K562 (cell line): Measurements from ENCODE around the gene GABPB1. TPM values are rescaled to one million over a fixed set of nuclear protein-coding genes. Genes with fewer than 3 reads are reported as not detected.
A peak's percentile ranks its signal among the peaks of the same experiment; 100 is the strongest.

ENCODE experiments used
- ATAC-seq: fragments of 200-7000 bp; cut with Tn5 transposase; 3 replicates; pipeline ENCODE4 v1.9.1; 2020; ENCODE audit warnings: moderate library complexity
- BruUV-seq: library from RNA; stranded (reverse); fragments of 400-500 nt; replicated peaks from 2 replicates; lab custom pipeline; 2021; lab: Mats Ljungman, UMichigan
- CTCF ChIA-PET: fragments of 300-600 bp; formaldehyde crosslinking; extraction: SDS; loops from one replicate; lab custom pipeline; 2021; ENCODE audit warnings: low intra/inter-chr PET ratio; lab: Yijun Ruan, JAX
- POLR2A ChIA-PET: fragments of 300-600, 350-650 bp; sonication (Branson Sonifier 250); formaldehyde crosslinking; extraction: SDS; loops from one replicate; lab custom pipeline; 2021; ENCODE audit warnings: antibody characterized with exemption, inconsistent platforms; lab: Yijun Ruan, JAX
- DNase-seq, 4 experiments: peaks; one replicate each; pipeline versions ENCODE4 v3.0.0 to v3.0.0-alpha.2; 2011 to 2018; ENCODE audit warnings: low spot score in 3 of 4, mixed read lengths in 3 of 4; ENCODE audit errors: extremely low read depth in 1 of 4
- FAIRE-seq: peaks from 2 replicates; lab custom pipeline; 2011; peaks lifted over from hg19 to GRCh38; lab: Jason Lieb, UNC
- H2AFZ ChIP-seq: 2 replicates; pipeline ENCODE4 v1.6.0; 2011; ENCODE audit warnings: low read depth, low read length, control low read depth, inconsistent platforms
- H3K27ac ChIP-seq: fragments of 200-600 bp; 3 replicates; pipeline ENCODE4 v1.8.0; 2011; ENCODE audit warnings: low read depth, mild to moderate bottlenecking, control low read depth, inconsistent platforms, low read length, moderate library complexity, mixed read lengths; ENCODE audit errors: extremely low read depth
- H3K27me3 ChIP-seq, 2 experiments: fragments of 300-600 bp in 1 of 2; 2 replicates in 1 of 2; 3 replicates in 1 of 2; pipeline versions ENCODE4 v1.6.0 to v1.8.0; 2011; ENCODE audit warnings: inconsistent platforms in 2 of 2, low read length in 2 of 2, mild to moderate bottlenecking in 1 of 2, mixed read lengths in 1 of 2, moderate library complexity in 1 of 2; ENCODE audit not compliant: control insufficient read depth in 2 of 2, insufficient read depth in 2 of 2
- H3K36me3 ChIP-seq: fragments of 300-600 bp; 3 replicates; pipeline ENCODE4 v1.8.0; 2011; ENCODE audit warnings: mild to moderate bottlenecking, low read length, inconsistent platforms; ENCODE audit not compliant: control insufficient read depth, insufficient read depth
- H3K4me1 ChIP-seq, 2 experiments: fragments of 200-600 bp in 1 of 2; replicated peaks in 1 of 2; 2 replicates in 1 of 2; 3 replicates in 1 of 2; pipeline versions ENCODE4 v1.5.1 to v1.8.0; 2011; ENCODE audit warnings: inconsistent platforms in 2 of 2, low read length in 2 of 2, mild to moderate bottlenecking in 1 of 2, mixed read lengths in 1 of 2, moderate library complexity in 1 of 2; ENCODE audit not compliant: control insufficient read depth in 2 of 2, insufficient read depth in 2 of 2
- H3K4me2 ChIP-seq: 2 replicates; pipeline ENCODE4 v1.6.1; 2011; ENCODE audit warnings: low read length, control low read depth, inconsistent platforms, mixed read lengths; ENCODE audit not compliant: insufficient read depth
- H3K4me3 ChIP-seq: fragments of 200-600 bp; sonication (generic), shearing (Covaris generic); 2 replicates; pipeline ENCODE4 v1.5.1; 2016; ENCODE audit warnings: control low read depth, inconsistent platforms
- H3K79me2 ChIP-seq: fragments of 200-600 bp; 3 replicates; pipeline ENCODE4 v1.8.0; 2011; ENCODE audit warnings: low read length, inconsistent platforms; ENCODE audit not compliant: control insufficient read depth, insufficient read depth
- H3K9ac ChIP-seq, 2 experiments: 2 replicates each; pipeline versions ENCODE4 v1.6.0 to v1.6.1; 2011; ENCODE audit warnings: low read depth in 2 of 2, low read length in 2 of 2, control low read depth in 1 of 2, inconsistent platforms in 1 of 2, mild to moderate bottlenecking in 1 of 2, mixed read lengths in 1 of 2; ENCODE audit not compliant: insufficient read depth in 1 of 2
- H3K9me1 ChIP-seq: one replicate; pipeline ENCODE4 v1.6.0; 2011; ENCODE audit warnings: inconsistent platforms, mild to moderate bottlenecking, low read length, moderate library complexity; ENCODE audit not compliant: control insufficient read depth, insufficient read depth
- H3K9me3 ChIP-seq: replicated peaks from 2 replicates; pipeline ENCODE4 v1.5.1; 2011; ENCODE audit warnings: low read depth, low read length, inconsistent platforms; ENCODE audit not compliant: control insufficient read depth, insufficient read depth
- H4K20me1 ChIP-seq: replicated peaks from 2 replicates; pipeline ENCODE4 v1.6.1; 2011; ENCODE audit warnings: low read length, inconsistent platforms, mixed read lengths; ENCODE audit not compliant: control insufficient read depth, insufficient read depth
- ARID2 ChIP-seq: fragments of 450-650 bp; IDR thresholded peaks from 2 replicates; pipeline ENCODE4 v1.6.1; 2017; ENCODE audit warnings: antibody characterized with exemption, mild to moderate bottlenecking
- FOXA1 ChIP-seq: fragments of 450-650 bp; IDR thresholded peaks from 2 replicates; pipeline ENCODE4 v1.6.1; 2016; ENCODE audit warnings: mild to moderate bottlenecking, borderline replicate concordance
- HNRNPH1 ChIP-seq: fragments of 200-400 bp; formaldehyde crosslinking; optimal IDR thresholded peaks from 2 replicates; pipeline ENCODE3; 2017; ENCODE audit warnings: low read depth, mild to moderate bottlenecking, low read length, moderate library complexity
- MYNN ChIP-seq, 2 experiments: sonication (generic); formaldehyde crosslinking in 1 of 2; IDR thresholded peaks; 2 replicates each; pipeline versions ENCODE4 v1.5.0 to v1.6.1; 2016 to 2020; ENCODE audit warnings: antibody characterized with exemption in 1 of 2, missing genetic modification reagents in 1 of 2
- ZNF57 ChIP-seq: fragments of 450-650 bp; formaldehyde crosslinking; IDR thresholded peaks from 2 replicates; pipeline ENCODE4 v1.4.0; 2020; ENCODE audit warnings: mild to moderate bottlenecking, moderate library complexity
- ZNF592 ChIP-seq: fragments of 450-650 bp; IDR thresholded peaks from 2 replicates; pipeline ENCODE4 v1.6.1; 2017; ENCODE audit warnings: antibody characterized with exemption, mild to moderate bottlenecking
- ZNF639 ChIP-seq, 2 experiments: fragments of 200-800 bp in 1 of 2; sonication (Bioruptor generic) in 1 of 2; sonication (generic) in 1 of 2; formaldehyde crosslinking in 1 of 2; IDR thresholded peaks in 1 of 2; conservative IDR thresholded peaks in 1 of 2; 2 replicates each; pipeline versions ENCODE4 v1.5.0 to v1.6.1; 2016 to 2020; ENCODE audit warnings: missing compliant biosample characterization in 1 of 2, missing genetic modification characterization in 1 of 2, missing genetic modification reagents in 1 of 2
- WGBS: fragments of 100-300 bp; shearing (Covaris generic); methylation state at CpG from one replicate; pipeline ENCODE4 v1.1.6; 2016; ENCODE audit warnings: low coverage, mixed read lengths; ENCODE audit not compliant: insufficient coverage; ENCODE audit errors: missing lambda C conversion rate; 5-methylcytosine and 5-hydroxymethylcytosine counted together
- in situ Hi-C: fragments of 300-500 bp; cut with MboI; formaldehyde crosslinking; loops from 4 replicates; pipeline ENCODE4 v1.15.0; 2018; ENCODE audit warnings: inconsistent platforms, mixed read lengths
- intact Hi-C: fragments of 100-400 bp; cut with micrococcal nuclease; formaldehyde crosslinking; loops from 2 replicates; pipeline ENCODE4 v1.14.2; 2022
- polyA plus RNA-seq, 8 experiments: library from polyadenylated mRNA; depleted of rRNA in 4 of 8; stranded (reverse) in 5 of 8; unstranded in 3 of 8; fragments of >200 nt; fragmentation: Nextera tagmentation in 2 of 8; fragmentation: Illumina TruSeq in 1 of 8; extraction: Ambion mirVana in 2 of 8; extraction: Trizol in 1 of 8; gene quantifications; 2 replicates each; pipeline versions ENCODE4 v1.2.1 to v1.2.3, GENCODE V29; 2011 to 2014; ENCODE audit warnings: inconsistent platforms in 1 of 8, missing spikeins in 1 of 8
- total RNA-seq, 7 experiments: library from RNA; depleted of rRNA in 6 of 7; stranded (reverse); fragments of >200 nt in 6 of 7; fragmentation: Illumina TruSeq in 2 of 7; extraction: Trizol in 2 of 7; gene quantifications; 2 replicates each; pipeline versions ENCODE4 v1.2.1 to v1.2.3, GENCODE V29; 2011 to 2021; ENCODE audit warnings: low replicate concordance in 1 of 7

Gene GABPB1
- total and polyA plus RNA-seq, 9 of the 15 experiments (the other 6 are each of a cell fraction or from before 2014, with no cell fraction given): 11.8 to 42.3 (median 33.2) TPM

GRCh38 chr15:50257332-50257731, 97.7 kb downstream of the GABPB1 start:
- ChIA-PET POLR2A (no interaction called here), CTCF (no interaction called here)
- H3K27ac ChIP-seq: no peak overlapping the region
- no peak overlapping the region for H3K4me3 ChIP-seq
- intact Hi-C loops: no loop called here
- H3K4me2 ChIP-seq: no peak overlapping the region
- H3K9ac ChIP-seq: 0 out of 4 replicates have a peak overlapping the region, but pooled peaks of 1 of the 2 experiments have one; percentile 4
- ATAC-seq (no peak), FAIRE-seq (no peak), DNase-seq (no peak)
- no peaks in the 10 kb centered on the region for H3K79me2 ChIP-seq
- H3K4me1 ChIP-seq: peaks cover 39 to 55% of the 10 kb centered on the region in 2 experiments
- no peaks in the 10 kb centered on the region for H3K9me1 ChIP-seq
- no peaks in the 10 kb centered on the region for H4K20me1 ChIP-seq
- no peaks in the 10 kb centered on the region for H3K27me3 ChIP-seq
- no TSS peak for BruUV-seq
- H3K9me3 ChIP-seq: no peaks in the 10 kb centered on the region
- H3K36me3 ChIP-seq: no peaks in the 10 kb centered on the region
- TF ChIP-seq MYNN (IDR thresholded peaks at IDR 0.05) (no peak), MYNN (CRISPR knock-in tag; IDR thresholded peaks at IDR 0.05) (no peak), ZNF639 (CRISPR knock-in tag; conservative IDR thresholded peaks at IDR 0.05 in 1 of 2, IDR thresholded peaks at IDR 0.05 in 1 of 2) (no peak), ZNF57 (CRISPR knock-in tag) (no peak), HNRNPH1 (no peak), ARID2 (no peak), ZNF592 (peak; percentile 22; the same call in 1 of the 2 replicates), FOXA1 (no peak)
- H2AFZ ChIP-seq: no peak overlapping the region
- in situ Hi-C loops: no loop called here
- 71% methylated on average over 8 of the region's 8 CpGs for WGBS
